A549 (cell line): ENCODE results near the gene C1orf50. TPM values are rescaled to one million over a fixed set of nuclear protein-coding genes. Genes with fewer than 3 reads are reported as not detected.

Source experiments
- ATAC-seq, 2 experiments: fragments of 200-7000 bp in 1 of 2; fragments of >200 bp in 1 of 2; cut with Nextera tagmentation in 1 of 2; cut with Tn5 transposase in 1 of 2; 3 replicates each; pipeline versions ENCODE4 v1.8.0 to v1.9.1; 2018 to 2020; ENCODE audit warnings: mild to moderate bottlenecking in 1 of 2, moderate library complexity in 1 of 2
- CTCF ChIA-PET: fragments of 300-600 bp; sonication (Branson Sonifier 250); formaldehyde crosslinking; extraction: SDS; loops from one replicate; lab custom pipeline; 2021; ENCODE audit warnings: antibody characterized with exemption, inconsistent platforms; lab: Yijun Ruan, JAX
- POLR2A ChIA-PET: fragments of 350-600 bp; formaldehyde crosslinking; extraction: SDS; loops from one replicate; lab custom pipeline; 2021; ENCODE audit warnings: antibody characterized with exemption, inconsistent platforms; lab: Yijun Ruan, JAX
- DNase-seq, 2 experiments: peaks; one replicate each; pipeline versions ENCODE4 v3.0.0 to v3.0.0-alpha.2; 2011 to 2016; ENCODE audit warnings: low read depth in 1 of 2, low spot score in 1 of 2
- FAIRE-seq: peaks from 2 replicates; lab custom pipeline; 2011; peaks lifted over from hg19 to GRCh38; lab: Jason Lieb, UNC
- H3K27ac ChIP-seq, 2 experiments: fragments of >200 bp; sonication (Bioruptor Twin); formaldehyde crosslinking; 3 replicates each; pipeline ENCODE4 v1.5.1; 2016 to 2017
- H3K4me1 ChIP-seq: fragments of >200 bp; sonication (Bioruptor Twin); formaldehyde crosslinking; 3 replicates; pipeline ENCODE4 v1.6.1; 2016
- H3K4me2 ChIP-seq: fragments of >200 bp; sonication (Bioruptor Twin); formaldehyde crosslinking; 3 replicates; pipeline ENCODE4 v1.6.1; 2016
- H3K4me3 ChIP-seq: fragments of >200 bp; sonication (Bioruptor Twin); formaldehyde crosslinking; 3 replicates; pipeline ENCODE4 v1.5.1; 2016
- H3K9me3 ChIP-seq: fragments of >200 bp; sonication (Bioruptor Twin); formaldehyde crosslinking; 3 replicates; pipeline ENCODE4 v1.6.1; 2016
- BCL3 ChIP-seq: fragments of >200 bp; sonication (Bioruptor Twin); formaldehyde crosslinking; IDR thresholded peaks from 3 replicates; pipeline ENCODE4 v1.6.1; 2016
- CHD4 ChIP-seq: fragments of 200-600 bp; sonication (generic); IDR thresholded peaks from 2 replicates; pipeline ENCODE4 v1.6.1; 2016; ENCODE audit warnings: antibody characterized with exemption, mild to moderate bottlenecking, borderline replicate concordance
- ESRRA ChIP-seq: fragments of 150-350 bp; IDR thresholded peaks from 2 replicates; pipeline ENCODE4 v1.6.1; 2014; ENCODE audit warnings: mild to moderate bottlenecking, low read length, borderline replicate concordance
- FOXS1 ChIP-seq: fragments of 250-450 bp; sonication (Bioruptor Pico); IDR thresholded peaks from 2 replicates; pipeline ENCODE4 v1.5.0; 2020; ENCODE audit warnings: mild to moderate bottlenecking, moderate library complexity
- GATA3 ChIP-seq: IDR thresholded peaks from 2 replicates; pipeline ENCODE4 v1.6.1; 2012; ENCODE audit warnings: borderline replicate concordance
- HOXB5 ChIP-seq: fragments of 250-450 bp; sonication (Bioruptor Pico); IDR thresholded peaks from 2 replicates; pipeline ENCODE4 v1.5.0; 2020; ENCODE audit warnings: mild to moderate bottlenecking, moderate library complexity
- PHF8 ChIP-seq: fragments of 200-600 bp; sonication (generic); IDR thresholded peaks from 2 replicates; pipeline ENCODE4 v1.6.1; 2016; ENCODE audit warnings: low read depth, mild to moderate bottlenecking, antibody characterized with exemption, moderate library complexity, borderline replicate concordance
- POLR2A ChIP-seq: IDR thresholded peaks from 2 replicates; pipeline ENCODE4 v1.6.1; 2012; ENCODE audit warnings: mild to moderate bottlenecking, low read length
- RAD21 ChIP-seq, 2 experiments: fragments of >200 bp in 1 of 2; sonication (Bioruptor Twin) in 1 of 2; formaldehyde crosslinking in 1 of 2; IDR thresholded peaks in 1 of 2; conservative IDR thresholded peaks in 1 of 2; 2 replicates in 1 of 2; 3 replicates in 1 of 2; pipeline ENCODE4 v1.6.1; 2012 to 2018; ENCODE audit warnings: inconsistent platforms in 1 of 2
- REST ChIP-seq: fragments of 200-600 bp; sonication (generic); IDR thresholded peaks from 2 replicates; pipeline ENCODE4 v1.6.1; 2016; ENCODE audit warnings: antibody characterized with exemption, mild to moderate bottlenecking, moderate library complexity
- RFX5 ChIP-seq: fragments of 450-650 bp; IDR thresholded peaks from 2 replicates; pipeline ENCODE4 v1.7.1; 2014; ENCODE audit warnings: antibody characterized with exemption, mild to moderate bottlenecking, moderate library complexity
- USF2 ChIP-seq: fragments of 450-650 bp; IDR thresholded peaks from 2 replicates; pipeline ENCODE4 v1.6.1; 2014; ENCODE audit warnings: antibody characterized with exemption
- ZC3H11A ChIP-seq: fragments of 450-650 bp; IDR thresholded peaks from 2 replicates; pipeline ENCODE4 v1.6.1; 2014; ENCODE audit warnings: antibody characterized with exemption, mild to moderate bottlenecking
- ZFP36 ChIP-seq: fragments of 450-650 bp; IDR thresholded peaks from 2 replicates; pipeline ENCODE4 v1.6.1; 2014; ENCODE audit warnings: borderline replicate concordance; ENCODE audit not compliant: partially characterized antibody
- ZSCAN20 ChIP-seq: fragments of 250-450 bp; sonication (Bioruptor Pico); IDR thresholded peaks from 2 replicates; pipeline ENCODE4 v1.8.0; 2022; ENCODE audit warnings: mild to moderate bottlenecking, moderate library complexity
- WGBS: methylation state at CpG from one replicate; pipeline ENCODE4 v1.1.6; 2017; ENCODE audit errors: missing lambda C conversion rate; 5-methylcytosine and 5-hydroxymethylcytosine counted together
- polyA plus RNA-seq, 4 experiments: library from polyadenylated mRNA; depleted of rRNA in 3 of 4; stranded (reverse); fragments of >200 nt; fragmentation: RNase III in 1 of 4; extraction: RNeasy Plus Mini Kit Qiagen cat#74134 plus additional on column Dnase treatment in 1 of 4; gene quantifications; 2 replicates in 3 of 4; 3 replicates in 1 of 4; pipeline ENCODE4 v1.2.3, GENCODE V29; 2011 to 2017
- TF ChIP-seq, protein P1 (sequence below): IDR thresholded peaks from 2 replicates; pipeline ENCODE4 v1.6.1; 2012
- TF ChIP-seq, protein P2 (sequence below): fragments of 150-350 bp; IDR thresholded peaks from 2 replicates; pipeline ENCODE4 v1.6.1; 2014; ENCODE audit warnings: low read depth, mild to moderate bottlenecking, low read length

C1orf50 gene
- polyA plus RNA-seq, 2 of the 4 experiments (the other 2 are of a cell fraction), result 1.9 to 2.6 TPM

DNA sequence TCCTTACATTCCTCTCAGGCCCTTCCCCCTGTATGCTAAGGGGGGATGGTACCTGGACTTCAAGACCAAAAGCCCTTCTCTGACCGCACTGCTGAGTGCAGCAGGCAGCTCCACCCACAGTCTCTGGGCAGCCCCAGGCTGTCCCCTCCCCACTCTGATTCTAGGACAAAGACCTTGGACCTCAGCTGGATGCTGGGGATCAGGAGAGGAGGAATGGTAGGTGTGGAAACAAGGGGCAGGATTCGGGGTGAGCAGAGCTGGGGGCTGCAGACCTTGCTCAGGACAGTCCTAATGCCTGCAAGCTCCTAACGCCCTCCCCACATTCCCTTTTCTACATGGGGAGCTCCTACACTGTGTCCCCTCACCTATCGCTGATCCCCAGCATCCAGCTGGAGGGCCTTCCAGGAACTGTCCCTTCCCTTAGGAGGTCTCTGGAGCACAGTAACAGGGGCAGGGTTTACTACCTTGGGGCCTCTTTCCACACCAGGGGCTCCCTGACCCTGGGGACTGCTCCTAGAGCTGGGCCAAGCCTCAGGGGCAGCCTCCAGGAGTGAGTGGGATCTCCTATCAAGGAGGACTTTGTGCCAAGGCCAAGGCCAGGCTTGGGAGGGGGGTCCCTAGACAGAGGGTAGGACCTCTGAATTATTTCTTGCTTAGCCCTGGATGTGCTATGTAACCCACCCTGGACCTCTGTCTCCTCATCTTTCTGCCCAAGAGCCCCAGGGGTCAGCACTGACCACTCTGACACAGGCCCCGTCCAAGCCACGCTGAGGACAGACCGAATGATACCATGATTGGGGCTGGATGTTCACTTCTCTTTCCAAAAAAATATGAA, 32.6 kb upstream of the C1orf50 start:
- FAIRE-seq (no peak), ATAC-seq (no peak), DNase-seq (no peak)
- Histone ChIP-seq H3K4me3 (no peak overlapping the region), H3K4me2 (no peak overlapping the region), H3K4me1 (0 out of 3 replicates have a peak, but pooled peaks cover 3% of the 10 kb centered on the region), H3K9me3 (no peaks in the 10 kb centered on the region), H3K27ac (no peak overlapping the region)
- POLR2A ChIA-PET, result interaction anchor here (1.0 kb wide), 1 partner anchor 52 kb away, joined by 3 read pairs; the partner anchor contains the start of gene YBX1
- TF ChIP-seq RFX5 (no peak), ESRRA (no peak)
- CTCF ChIA-PET, result interaction anchor here (1.3 kb wide), 1 partner anchor 12 kb away, joined by 3 read pairs; no protein-coding TSS in a partner anchor
- WGBS, result 77% methylated on average over 7 of the region's 7 CpGs

DNA sequence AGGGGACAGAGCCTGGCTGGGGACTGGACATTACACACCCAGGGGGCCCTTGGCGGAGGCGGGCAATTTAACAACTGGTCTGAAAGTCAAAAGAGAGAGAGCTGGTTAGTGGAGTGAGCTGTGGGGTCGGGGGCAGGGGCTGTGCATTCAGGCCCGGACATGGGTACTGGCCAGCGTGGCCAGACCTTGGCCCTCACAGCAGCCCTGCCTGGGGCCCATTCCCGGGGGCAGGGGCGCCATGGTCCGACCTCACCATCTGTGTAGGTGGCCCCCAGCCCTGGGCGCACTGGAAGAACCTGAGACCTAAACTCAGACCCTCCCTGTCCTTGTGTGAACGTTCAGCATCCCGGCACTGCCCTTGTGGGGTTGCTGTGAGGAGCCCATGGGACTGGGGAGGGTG, 32.0 kb upstream of the C1orf50 start:
- DNase-seq, result no peak
- CTCF ChIA-PET, result interaction anchor here (1.3 to 2.3 kb wide), 2 partner anchors 10 to 12 kb away, joined by 3 to 11 read pairs; no protein-coding TSS in a partner anchor
- Histone ChIP-seq H3K4me1 (0 out of 3 replicates have a peak, but pooled peaks cover 3% of the 10 kb centered on the region), H3K9me3 (no peaks in the 10 kb centered on the region), H3K27ac (no peak overlapping the region), H3K4me3 (no peak overlapping the region), H3K4me2 (no peak overlapping the region)
- FAIRE-seq, result no peak
- ATAC-seq, result no peak
- WGBS, result 78% methylated on average over 4 of the region's 11 CpGs
- TF ChIP-seq ZFP36 (no peak), ZC3H11A (no peak), GATA3 (no peak), USF2 (no peak), PHF8 (no peak), BCL3 (no peak), REST (no peak), HOXB5 (no peak), POLR2A (no peak), ZSCAN20 (CRISPR knock-in tag) (no peak), FOXS1 (CRISPR knock-in tag) (no peak), RAD21 (conservative IDR thresholded peaks at IDR 0.05 in 1 of 2, IDR thresholded peaks at IDR 0.05 in 1 of 2) (no peak), CHD4 (no peak)
- TF ChIP-seq, protein P1, sequence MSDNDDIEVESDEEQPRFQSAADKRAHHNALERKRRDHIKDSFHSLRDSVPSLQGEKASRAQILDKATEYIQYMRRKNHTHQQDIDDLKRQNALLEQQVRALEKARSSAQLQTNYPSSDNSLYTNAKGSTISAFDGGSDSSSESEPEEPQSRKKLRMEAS, result no peak
- TF ChIP-seq, protein P2, sequence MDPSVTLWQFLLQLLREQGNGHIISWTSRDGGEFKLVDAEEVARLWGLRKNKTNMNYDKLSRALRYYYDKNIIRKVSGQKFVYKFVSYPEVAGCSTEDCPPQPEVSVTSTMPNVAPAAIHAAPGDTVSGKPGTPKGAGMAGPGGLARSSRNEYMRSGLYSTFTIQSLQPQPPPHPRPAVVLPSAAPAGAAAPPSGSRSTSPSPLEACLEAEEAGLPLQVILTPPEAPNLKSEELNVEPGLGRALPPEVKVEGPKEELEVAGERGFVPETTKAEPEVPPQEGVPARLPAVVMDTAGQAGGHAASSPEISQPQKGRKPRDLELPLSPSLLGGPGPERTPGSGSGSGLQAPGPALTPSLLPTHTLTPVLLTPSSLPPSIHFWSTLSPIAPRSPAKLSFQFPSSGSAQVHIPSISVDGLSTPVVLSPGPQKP, result no peak
- POLR2A ChIA-PET, result no interaction called here
